Fibroblast of peridontal ligament (primary cell): ENCODE measurements around the gene POLK.
"Not testable (repeated sequence)": the region's sequence is repeated elsewhere in the genome, so short reads cannot be mapped to it uniquely, and the experiment has no call there.

Experiments
- DNase-seq: peaks from one replicate; pipeline ENCODE4 v3.0.0-alpha.2; 2010; ENCODE audit errors: extremely low read depth

The POLK gene

GRCh38 chr5:75511435-75512382 lies at the start of gene POLK, which contains the start of gene CERT1:
TSS of gene POLK (plus strand) at chr5:75511891.
TSS of gene CERT1 (minus strand) at chr5:75511629. CDS start at chr5:75511207, 422 bp downstream.
- peak; percentile 97 for DNase-seq

- no peak for DNase-seq
These were observed 48.0 kb upstream of the POLK start for GRCh38 chr5:75463726-75464125.

- DNase-seq: no peak
These were observed 46.2 kb upstream of the POLK start for GRCh38 chr5:75465480-75465879.

GRCh38 chr5:75466006-75466716 lies 45.5 kb upstream of the POLK start:
- DNase-seq: no peak

- no peak for DNase-seq
These were observed 43.1 kb upstream of the POLK start for GRCh38 chr5:75468593-75468992.

GRCh38 chr5:75469017-75469416 lies 42.7 kb upstream of the POLK start:
- no peak for DNase-seq

GRCh38 chr5:75471193-75471592 lies 40.5 kb upstream of the POLK start:
- DNase-seq: no peak

- no peak for DNase-seq
These were observed 38.7 kb upstream of the POLK start for GRCh38 chr5:75472973-75473372.

- no peak for DNase-seq
These were observed 38.2 kb upstream of the POLK start for GRCh38 chr5:75473463-75473862.

GRCh38 chr5:75475364-75475763 lies 36.3 kb upstream of the POLK start:
- DNase-seq: no peak

GRCh38 chr5:75481024-75481423 lies 30.7 kb upstream of the POLK start:
- no peak for DNase-seq

- no peak for DNase-seq
These were observed 29.2 kb upstream of the POLK start for GRCh38 chr5:75482482-75482881.

- DNase-seq: no peak
These were observed 27.1 kb upstream of the POLK start for GRCh38 chr5:75484605-75485004.

- not testable (repeated sequence) for DNase-seq
These were observed 21.8 kb upstream of the POLK start for GRCh38 chr5:75489847-75490246.

- no peak for DNase-seq
These were observed 20.1 kb upstream of the POLK start for GRCh38 chr5:75491621-75492020.

- DNase-seq: no peak
These were observed 15.7 kb upstream of the POLK start for GRCh38 chr5:75496026-75496425.

GRCh38 chr5:75498208-75498777 lies 13.4 kb upstream of the POLK start:
- no peak for DNase-seq

GRCh38 chr5:75498875-75499274 lies 12.8 kb upstream of the POLK start:
- DNase-seq: not testable (repeated sequence)

- DNase-seq: not testable (repeated sequence)
These were observed 6.6 kb upstream of the POLK start for GRCh38 chr5:75505112-75505511.

- no peak for DNase-seq
These were observed 3.9 kb upstream of the POLK start for GRCh38 chr5:75507841-75508240.

- peak; percentile 23 for DNase-seq
These were observed 2.1 kb upstream of the POLK start for GRCh38 chr5:75509546-75509945.

GRCh38 chr5:75509956-75510355 lies 1.7 kb upstream of the POLK start:
- DNase-seq: peak; percentile 73
